Stimulated activated CD8-positive, alpha-beta memory T cell treated with anti-CD3 and anti-CD28 coated beads, Interleukin-4, amount 100 ng/mL, for 48 hours (primary cell): ENCODE results near the gene SLAMF1.
A peak's percentile ranks its signal among the peaks of the same experiment; 100 is the strongest.
"Not testable (repeated sequence)": the region's sequence is repeated elsewhere in the genome, so short reads cannot be mapped to it uniquely, and the experiment has no call there.

ENCODE experiments used
- DNase-seq: peaks from one replicate; pipeline ENCODE4 v3.0.0-alpha.2; 2020

Gene SLAMF1

DNA sequence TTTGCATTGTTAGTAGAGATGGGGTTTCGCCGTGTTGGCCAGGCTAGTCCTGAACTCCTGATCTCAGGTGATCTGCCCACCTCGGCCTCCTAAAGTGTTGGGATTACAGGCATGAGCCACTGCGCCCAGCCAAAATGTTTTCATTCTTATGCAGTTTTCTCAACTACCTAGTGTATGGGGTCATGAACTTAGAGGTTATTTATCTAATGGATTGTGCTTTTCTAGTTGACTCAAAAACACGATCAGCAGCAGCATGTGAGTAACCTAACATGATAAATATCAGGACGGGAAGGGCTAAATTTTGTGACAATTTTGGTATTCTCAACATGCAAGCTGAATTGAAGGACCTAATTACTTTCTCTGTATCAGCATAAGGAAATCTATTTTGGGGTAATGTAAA is 58.4 kb downstream of the SLAMF1 start:
- no peak for DNase-seq

DNA sequence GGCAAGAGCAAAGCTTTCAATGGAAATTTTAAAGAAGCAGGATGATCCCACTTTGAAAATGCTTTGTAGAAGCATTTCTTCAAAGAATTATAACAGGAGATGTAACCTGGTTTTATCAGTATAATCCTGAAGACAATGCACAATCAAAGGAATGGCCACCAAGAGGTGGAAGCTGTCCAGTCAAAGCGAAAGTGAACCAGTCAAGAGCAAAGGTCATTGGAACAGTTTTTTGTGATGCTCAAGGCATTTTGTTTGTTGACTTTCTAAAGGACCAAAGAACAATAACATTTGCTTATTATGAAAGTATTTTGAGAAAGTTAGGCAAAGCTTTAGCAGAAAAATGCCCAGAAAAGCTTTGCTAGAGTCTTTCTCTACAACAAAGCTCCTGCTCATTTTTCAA is 62.1 kb downstream of the SLAMF1 start:
- DNase-seq = no peak

DNA sequence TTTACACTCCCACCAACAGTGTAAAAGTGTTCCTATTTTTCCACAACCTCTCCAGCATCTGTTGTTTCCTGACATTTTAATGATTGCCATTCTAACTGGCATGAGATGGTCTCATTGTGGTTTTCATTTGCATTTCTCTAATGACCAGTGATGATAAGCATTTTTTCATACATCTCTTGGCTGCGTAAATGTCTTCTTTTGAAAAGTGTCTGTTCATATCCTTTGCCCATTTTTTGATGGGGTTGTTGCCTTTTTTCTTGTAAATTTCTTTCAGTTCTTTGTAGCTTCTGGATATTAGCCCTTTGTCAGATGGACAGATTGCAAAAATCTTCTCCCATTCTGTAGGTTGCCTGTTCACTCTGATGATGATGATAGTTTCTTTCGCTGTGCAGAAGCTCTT is 63.9 kb downstream of the SLAMF1 start:
- not testable (repeated sequence) for DNase-seq

DNA sequence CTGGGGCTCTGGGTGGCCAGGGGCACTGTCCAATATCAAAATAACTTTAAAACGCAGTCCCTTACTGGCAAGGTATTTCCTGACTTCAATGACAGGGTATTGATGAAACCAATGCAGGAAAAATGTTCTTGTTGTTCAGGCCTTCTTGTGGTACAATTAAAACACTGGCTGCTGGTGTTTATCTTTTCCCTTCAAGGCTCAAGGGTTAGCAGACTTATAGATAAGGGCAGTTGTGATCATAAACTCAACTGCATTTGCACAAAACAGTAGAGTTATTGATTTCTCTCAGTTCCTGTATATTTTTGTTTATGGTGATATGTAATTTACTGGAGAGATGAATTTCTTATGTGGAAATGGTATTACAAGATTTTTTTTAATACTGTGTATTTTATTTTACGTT is 64.9 kb downstream of the SLAMF1 start:
- no peak for DNase-seq

DNA sequence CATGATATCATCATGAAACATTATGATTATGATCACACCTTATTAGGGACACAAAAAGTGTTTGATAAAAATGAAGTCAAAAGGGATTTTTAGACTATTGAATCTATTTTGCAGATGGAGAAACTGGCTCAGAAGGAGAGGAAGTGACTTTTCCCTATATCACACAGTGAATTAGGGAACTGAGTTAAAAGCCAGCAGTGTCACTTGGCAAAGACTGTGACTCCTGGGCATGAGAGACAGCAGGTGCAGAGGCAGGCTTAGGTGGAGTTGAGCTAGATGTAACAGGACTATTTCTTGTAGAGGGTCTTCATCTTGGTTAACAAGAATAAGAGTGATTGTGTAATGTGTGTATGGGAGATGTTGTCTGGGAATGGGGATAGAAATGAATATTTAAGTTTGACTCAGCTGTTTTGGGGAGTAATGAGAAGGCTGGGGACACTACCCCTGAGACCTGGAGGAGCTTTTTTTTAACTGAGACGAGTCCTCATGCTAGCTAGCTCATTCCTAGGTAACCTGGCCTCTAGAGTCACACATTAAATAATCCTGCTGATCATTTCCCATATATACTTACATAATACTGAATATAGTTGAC is 66.5 kb downstream of the SLAMF1 start:
- no peak for DNase-seq

DNA sequence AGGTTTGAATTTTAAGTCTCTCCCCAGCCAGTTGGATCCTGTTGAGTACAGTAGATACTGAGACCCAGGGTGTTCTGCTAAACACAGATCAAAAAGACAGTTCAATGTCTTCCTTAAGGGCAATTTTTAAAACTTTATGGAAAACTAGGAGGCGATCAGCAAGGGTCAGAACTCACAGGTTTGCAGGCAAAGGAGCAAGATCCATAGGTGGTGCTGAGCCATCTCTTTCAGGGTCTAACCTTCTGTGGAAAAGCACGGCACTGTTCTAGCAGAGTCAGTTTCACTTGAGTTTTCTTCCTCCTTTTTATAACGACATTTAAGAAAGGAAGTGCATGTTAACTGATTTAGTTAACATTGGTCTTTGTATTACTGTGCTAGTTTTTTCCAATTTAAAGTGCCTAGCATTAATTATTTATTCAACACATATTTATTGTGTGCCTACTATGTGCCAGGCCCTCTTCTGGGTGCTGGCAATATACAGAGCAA is 67.6 kb downstream of the SLAMF1 start, which contains the start of gene CD84:
Gene CD84 (minus strand): TSS at position 281 of the 486 bp plus-strand sequence. CDS start 59 bp downstream, at position 222.
- no peak for DNase-seq

DNA sequence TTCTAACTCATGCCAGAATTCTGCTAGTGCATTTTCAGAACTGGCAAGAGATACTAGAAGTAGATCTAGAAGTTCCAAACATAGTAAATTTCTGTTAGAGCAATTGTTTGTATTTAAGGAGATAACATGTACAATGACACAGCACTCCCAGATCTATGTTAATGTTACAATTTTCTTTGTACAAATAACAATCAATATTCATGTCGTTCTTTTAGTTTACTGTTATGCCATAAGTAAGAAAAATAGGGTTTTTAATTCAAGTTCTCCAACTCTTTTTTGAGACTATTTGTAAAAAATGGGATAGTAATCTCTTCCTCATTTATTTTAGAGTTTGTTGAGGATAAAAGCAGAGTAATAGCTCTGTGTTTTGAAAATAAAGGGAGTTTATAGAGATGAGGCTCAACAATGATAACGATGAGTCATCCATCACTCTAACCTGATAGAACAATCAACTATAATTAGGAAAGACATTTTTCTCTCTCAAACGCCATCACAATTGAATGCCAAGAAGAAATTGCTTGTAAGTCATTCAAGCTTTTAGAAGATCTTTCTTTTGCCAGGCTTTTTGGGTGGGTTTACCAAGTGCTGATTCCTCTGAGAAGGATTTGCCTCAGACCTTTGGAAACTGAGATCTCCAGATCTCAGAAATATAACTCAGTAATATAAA is 68.2 kb downstream of the SLAMF1 start:
- DNase-seq = no peak

DNA sequence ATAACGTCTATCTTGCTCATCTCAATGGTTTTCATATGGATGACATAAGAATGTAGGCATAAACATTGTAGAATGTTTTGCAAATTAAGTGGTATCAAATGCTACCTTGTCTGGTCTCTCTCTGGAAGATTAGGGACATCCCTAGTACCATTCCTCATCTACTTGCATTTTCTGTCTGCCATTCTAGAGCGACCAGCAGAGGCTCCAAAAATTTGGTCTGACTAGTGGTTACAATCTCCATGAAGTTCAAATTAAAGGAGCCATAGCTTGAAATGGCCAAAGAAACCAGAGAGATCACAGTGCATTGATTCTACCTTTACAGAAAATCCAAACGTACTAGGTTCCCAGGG is 68.7 kb downstream of the SLAMF1 start:
- no peak for DNase-seq

DNA sequence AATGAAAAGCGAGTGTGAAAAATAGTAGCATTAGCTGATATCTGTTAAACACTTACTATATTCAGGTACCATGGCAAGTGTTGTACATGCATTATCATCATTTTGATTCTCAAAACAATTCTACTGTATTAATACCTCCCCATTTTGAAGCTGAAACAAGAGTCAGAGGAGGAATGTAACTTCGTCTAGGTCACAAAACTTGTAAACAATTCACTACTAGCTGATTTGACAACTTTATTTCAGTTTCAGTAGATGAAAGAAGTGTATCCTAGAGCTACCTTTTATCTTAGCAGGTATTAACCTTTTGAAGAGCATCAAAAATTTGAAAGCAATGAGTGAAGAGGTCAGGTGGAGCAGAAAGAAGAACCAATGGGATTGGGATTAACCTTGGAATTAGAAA is 69.2 kb downstream of the SLAMF1 start:
- DNase-seq = no peak

DNA sequence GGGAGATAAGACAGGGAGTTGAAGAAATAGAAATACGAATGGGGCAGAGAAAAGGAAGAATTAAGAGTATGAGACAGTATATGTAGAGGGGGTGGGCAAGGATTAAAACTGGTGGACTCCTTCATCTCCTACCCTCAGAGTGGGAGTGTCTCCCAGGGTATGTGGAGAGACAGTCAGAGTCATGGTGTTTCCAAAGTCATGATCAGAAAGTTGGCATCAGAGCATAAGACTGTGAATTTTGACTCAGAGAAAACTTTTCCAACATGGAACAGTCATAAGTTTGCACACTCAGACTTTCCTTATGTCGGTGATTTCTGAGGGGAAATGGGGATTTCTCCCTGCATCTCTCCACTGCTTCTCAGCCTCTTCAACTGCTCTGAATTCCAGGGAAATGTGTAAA is 70.0 kb downstream of the SLAMF1 start:
- DNase-seq = no peak

DNA sequence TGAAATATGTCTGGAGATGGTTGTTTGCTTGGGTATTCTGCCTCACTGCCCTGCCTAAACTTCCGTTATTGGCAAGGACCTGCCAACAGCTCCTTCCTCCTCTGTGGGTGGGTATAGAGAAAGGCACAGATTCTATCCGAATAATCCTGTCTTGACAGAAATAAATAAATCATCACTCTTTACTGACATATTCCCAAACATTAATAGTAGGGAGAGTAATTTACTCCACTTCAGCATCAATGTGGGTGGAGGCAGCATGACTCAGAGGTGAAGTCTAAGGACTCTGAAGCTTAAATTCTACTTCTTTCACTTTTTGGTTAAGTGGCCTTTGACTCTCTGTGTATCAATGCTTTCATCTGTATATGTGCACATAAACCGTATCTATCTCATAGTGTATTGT is 70.5 kb downstream of the SLAMF1 start:
- peak; percentile 62 for DNase-seq

DNA sequence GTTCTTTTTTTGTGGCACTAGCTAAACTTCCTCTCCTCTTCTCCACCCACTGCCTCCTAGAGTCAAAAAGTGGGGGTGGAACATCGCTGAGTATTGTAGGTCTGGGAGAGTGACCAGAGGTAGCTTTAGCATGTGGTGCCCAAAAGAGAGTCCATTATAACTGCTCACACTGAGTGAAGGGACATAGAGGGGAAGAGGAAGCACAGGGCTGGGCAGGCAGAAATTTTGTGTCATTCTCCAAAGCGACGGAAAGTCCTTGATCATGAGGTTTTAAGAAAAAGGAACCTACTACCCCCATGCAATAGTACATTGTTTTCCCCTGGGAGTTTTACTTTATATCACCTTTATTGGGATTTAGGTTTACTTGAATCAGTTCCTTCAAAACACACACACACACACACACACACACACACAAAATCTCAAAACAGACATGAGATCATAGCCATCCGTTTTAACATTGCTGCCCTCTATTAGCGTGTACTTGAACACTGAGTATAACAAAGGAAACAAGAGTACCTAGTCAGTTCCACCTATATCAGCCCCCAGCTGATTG is 71.7 kb downstream of the SLAMF1 start:
- no peak for DNase-seq

DNA sequence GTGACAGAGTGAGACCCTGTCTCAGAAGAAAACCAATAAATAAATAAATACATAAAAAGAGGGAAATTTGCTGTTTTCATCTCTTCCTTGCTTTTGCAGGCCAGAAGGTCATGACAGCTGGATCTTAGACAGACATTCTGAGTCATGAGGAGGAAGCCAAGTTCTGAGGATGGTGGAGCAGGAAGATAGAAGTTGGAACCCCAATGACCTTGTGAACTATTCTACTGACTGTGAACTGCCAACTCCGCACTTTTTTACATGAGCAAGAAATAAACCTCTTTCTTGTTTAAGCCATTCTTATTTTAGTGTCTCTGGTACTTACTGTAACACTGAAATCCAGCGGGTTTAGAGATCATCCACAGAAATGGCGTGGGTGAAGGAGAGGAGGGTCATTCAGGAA is 76.0 kb downstream of the SLAMF1 start:
- DNase-seq = no peak

DNA sequence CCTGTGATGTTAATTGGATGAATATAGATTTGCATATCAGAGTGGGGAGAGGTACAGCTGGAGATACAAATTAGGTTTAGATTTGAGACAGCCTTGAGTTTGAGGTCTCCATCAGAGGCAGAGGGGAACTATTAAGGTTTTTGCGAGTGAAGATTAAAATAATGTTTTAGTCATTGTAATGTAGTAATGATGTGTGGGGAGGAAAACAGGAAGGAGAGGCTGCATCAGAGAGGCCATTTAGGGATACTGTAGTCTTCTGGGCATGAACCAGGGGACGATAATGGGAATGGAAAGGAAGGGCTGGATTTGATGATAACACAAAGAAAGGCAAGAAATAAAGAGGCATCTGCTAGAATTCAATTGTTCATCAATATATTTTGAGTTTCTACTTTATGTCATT is 77.0 kb downstream of the SLAMF1 start:
- no peak for DNase-seq

DNA sequence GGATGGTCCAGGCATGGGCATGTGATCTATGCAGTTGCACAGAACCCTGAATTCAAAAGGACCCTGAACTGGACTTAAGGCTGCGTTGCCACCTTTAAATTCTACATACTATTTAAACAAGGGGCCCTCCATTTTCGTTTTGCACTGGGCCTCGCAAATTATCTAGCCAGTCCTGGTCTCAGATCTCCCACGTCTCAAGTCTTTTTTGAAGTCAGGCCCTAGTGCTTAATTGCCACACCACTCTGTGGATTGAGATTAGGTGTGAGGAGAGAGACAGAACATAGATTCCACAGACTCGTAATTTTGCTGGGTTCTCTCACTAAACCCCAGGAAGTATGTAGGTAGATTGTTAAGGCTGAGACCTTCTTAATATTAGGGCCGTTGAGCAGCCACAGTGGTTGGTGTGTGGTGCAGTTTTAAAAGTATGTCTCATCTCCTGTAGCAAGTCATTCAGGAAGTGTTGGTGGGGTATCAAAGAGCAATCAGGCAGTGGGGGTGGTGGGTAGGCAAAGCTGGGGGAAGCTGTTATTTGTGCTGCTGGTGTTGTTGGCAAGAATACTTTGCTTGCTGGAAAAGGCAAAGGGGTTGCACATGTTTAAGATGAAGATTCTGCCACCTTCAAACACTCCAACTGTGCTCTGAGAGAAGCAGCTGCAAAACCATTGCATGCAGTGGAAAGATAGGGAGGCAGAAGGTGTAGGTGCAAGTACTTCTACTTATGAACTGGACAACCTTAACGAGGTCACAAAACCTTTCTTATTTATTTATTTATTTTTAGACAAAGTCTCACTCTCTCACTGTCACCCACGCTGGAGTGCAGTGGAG is 78.8 kb downstream of the SLAMF1 start:
- DNase-seq = peak; percentile 74

DNA sequence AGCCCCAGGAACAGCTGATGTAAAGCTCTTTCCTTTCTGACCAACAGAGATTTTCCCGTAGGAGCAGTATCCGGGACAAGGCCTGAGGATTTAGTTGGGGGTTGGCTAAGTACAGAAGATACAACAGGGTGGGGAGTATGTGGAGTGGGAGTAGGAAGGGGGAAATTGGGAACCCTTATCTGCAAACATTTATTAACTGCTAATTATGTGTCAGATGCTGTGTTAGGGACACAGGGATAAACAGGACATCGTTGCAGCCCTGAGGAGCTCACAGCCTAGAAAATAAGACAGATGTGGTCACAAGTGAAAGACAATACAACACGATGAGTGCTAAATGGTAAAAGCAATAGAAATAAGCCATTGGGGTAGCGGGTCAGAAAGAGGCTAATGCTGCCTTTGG is 79.5 kb downstream of the SLAMF1 start:
- no peak for DNase-seq

DNA sequence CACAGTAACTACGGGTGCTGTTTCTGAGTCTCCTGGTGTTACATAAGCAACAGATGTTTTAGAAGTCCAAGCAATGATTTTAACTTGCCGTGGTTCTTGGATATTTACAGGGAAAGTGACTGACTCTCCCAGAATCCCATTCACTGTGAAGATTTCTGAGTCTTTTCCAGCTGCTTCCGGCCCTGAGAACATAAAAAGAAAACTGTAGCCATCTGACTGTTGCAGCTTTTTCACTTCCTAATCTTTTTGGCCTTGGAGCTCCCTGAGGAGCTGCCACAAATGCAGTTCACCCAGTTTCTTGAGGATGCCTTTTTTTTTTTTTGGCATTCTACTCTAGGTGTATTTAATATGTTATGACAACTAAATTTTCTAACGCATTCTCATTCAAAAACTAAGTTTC is 81.3 kb downstream of the SLAMF1 start:
- DNase-seq = no peak

DNA sequence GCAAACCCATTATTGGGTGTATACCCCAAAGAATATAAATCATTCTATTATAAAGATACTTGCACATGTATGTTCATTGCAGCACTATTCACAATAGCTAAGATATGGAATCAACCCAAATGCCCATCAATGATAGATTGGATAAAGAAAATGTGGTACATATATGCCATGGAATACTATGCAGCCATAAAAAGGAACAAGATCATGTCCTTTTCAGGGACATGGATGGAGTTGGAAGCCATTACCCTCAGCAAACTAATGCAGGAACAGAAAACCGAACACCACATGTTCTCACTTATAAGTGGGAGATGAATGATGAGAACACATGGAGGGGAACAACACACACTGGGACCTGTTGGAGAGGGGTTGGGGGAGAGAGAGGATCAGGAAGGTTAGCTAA is 83.6 kb downstream of the SLAMF1 start:
- DNase-seq = not testable (repeated sequence)

DNA sequence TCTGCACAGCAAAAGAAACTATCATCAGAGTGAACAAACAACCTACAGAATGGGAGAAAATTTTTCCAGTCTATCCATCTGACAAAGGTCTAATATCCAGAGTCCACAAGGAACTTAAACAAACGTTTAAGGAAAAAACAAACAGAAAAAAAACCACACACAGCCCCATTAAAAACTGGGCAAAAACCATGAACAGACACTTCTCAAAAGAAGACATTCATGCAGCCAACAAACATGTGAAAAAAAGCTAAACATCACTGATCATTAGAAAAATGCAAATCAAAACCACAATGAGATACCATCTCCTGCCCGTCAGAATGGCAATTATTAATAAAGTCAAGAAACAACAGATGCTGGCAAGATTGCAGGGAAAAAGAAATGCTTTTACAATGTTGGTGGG is 84.1 kb downstream of the SLAMF1 start:
- not testable (repeated sequence) for DNase-seq

DNA sequence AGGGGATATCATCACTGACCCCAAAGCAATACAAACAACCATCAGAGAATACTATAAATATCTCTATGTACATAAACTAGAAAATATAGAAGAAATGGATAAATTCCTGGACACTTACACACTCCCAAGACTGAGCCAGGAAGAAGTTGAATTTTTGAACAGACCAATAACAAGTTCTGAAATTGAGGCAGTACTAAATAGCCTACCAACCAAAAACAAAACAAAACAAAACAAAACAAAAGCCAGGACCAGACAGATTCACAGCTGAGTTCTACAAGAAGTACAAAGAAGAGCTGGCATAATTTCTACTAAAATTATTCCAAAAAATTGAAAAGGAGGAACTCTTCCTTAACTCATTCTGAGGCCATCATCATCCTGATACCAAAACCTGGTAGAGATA is 86.0 kb downstream of the SLAMF1 start:
- no peak for DNase-seq

DNA sequence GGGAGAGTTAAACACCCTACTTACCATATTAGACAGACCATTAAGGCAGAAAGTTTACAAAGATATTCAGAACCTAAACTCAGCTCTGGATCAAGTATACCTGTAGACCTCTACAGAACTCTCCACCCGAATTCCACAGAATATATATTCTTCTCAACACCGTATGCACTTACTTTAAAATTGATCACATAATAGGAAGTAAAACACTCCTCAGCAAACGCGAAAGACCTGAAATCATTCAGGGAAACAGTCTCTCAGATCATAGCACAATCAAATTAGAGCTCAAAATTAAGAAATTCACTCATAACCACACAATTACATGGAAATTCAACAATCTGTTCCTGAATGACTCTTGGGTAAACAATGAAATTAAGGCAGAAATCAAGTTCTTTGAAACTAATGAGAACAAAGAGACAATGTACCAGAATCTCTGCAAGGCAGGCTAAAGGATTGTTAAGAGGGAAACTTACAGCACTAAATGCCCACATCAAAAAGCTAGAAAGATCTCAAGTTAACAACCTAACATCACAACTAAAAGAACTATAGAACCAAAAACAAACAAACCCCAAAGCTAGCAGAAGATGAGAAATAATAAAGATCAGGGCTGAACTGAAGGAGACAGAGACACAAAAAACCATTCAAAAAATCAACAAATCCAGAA is 86.7 kb downstream of the SLAMF1 start:
- DNase-seq = no peak

DNA sequence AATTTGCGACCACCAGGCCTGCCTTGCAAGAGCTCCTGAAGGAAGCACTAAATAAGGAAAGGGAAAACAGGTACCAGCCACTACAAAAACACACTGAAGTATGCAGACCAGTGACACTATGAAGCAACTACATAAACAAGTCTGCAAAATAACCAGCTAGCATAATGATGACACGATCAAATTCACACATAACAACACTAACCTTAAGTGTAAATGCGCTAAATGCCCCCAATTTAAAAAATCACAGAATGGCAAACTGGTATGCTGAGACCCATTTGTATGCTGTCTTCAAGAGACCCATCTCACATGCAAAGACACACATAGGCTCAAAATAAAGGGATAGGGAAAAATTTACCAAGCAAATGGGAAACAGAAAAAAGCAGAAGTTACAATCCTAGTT is 87.4 kb downstream of the SLAMF1 start:
- DNase-seq = not testable (repeated sequence)
